ENCODE results near the gene SLC22A3.
"Not testable (repeated sequence)": the region's sequence is repeated elsewhere in the genome, so short reads cannot be mapped to it uniquely, and the experiment has no call there.

SLC22A3 gene

DNA sequence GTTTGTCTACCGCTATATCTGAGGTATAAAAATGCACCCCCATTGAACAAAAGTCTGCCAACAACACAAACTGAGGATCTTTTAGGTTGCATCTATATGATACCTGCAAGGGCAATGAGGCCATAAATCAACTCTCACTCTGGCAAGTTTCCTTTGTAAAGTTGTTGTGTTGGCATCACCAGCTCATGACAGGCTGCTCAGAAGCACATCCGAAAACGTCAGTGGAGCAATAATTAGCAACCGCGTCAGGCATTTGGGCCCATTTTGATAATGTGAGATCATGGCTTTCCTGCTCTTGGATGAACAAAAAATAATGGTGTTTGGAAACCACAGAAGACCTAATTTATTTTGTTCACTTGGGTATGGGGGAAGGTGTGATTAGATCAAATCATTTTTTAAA is 12.0 kb upstream of the SLC22A3 start:
- no peak for DNase-seq

DNA sequence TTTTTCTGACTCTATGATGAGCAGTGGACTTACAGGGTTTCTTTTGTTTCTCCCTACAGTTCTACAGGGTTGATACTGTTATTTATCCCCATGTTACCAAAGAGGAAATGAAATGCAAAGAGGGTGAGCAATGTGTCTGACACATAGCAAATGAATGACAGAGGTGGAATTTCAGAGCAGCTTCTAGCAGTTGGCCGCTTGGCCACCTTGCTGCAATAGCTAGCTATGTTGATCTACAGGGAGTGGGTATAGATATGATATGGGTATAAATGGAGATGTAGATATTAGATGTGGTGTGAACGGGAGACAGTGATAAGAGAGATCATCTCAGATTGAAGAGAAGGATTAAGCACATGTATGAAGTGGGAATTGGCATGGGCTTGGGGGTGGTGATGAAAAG is 10.9 kb upstream of the SLC22A3 start:
- DNase-seq, result no peak

DNA sequence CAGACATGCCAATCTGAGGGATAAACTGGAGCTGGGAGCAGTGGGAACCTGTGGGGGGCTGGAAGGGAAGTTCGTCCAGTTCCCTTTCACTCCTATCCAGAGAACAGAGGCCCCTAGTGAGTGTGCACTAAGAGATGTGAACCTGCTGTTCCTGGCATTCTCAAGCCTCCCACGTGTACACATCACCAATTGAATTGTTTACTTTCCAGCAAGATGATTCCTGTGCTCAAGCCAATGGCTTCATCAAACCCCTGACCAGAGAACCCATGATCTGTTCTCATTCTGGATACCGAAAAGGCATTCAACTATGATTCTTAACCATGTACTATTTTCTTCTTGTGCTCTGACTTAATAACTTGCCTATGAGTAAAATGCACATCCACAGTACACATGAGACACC is 10.2 kb upstream of the SLC22A3 start:
- DNase-seq, result no peak

DNA sequence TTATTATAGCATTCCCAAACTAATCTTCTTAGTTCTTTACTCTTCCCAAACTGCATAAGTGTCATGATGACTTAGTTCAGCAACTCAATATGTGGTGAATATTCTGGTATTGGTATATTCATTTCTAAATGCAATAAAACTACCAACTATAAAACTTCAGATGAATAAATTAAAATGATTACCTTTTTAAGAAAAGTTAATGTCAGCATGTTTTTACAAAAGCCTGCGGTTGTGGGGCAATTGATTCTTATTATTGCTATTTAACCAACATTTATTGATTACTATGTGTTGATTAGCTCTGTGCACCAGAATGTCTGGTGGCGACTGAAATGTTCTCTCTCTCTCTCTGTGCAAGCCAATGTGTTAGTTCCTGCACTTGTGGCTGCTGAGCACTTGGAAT is 5.0 kb upstream of the SLC22A3 start:
- DNase-seq, result no peak

DNA sequence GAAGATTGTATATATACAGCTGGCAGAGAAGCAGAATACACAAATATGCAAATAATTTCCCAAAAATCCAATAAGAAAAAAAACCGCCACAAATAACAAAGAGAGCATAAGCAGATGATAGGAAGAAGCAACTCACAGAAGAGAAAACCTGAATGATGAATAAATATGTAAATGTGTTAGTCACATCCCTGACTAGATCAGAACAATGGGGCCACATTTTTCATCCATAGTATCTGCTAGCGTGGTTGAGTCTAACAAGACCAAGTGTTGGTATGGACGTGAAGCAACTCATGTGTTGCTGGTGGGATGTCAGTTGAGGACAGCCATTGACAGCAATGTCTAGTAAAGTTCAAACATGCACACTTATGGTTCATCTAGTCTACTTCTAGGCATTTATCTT is 3.9 kb upstream of the SLC22A3 start:
- DNase-seq, result no peak

DNA sequence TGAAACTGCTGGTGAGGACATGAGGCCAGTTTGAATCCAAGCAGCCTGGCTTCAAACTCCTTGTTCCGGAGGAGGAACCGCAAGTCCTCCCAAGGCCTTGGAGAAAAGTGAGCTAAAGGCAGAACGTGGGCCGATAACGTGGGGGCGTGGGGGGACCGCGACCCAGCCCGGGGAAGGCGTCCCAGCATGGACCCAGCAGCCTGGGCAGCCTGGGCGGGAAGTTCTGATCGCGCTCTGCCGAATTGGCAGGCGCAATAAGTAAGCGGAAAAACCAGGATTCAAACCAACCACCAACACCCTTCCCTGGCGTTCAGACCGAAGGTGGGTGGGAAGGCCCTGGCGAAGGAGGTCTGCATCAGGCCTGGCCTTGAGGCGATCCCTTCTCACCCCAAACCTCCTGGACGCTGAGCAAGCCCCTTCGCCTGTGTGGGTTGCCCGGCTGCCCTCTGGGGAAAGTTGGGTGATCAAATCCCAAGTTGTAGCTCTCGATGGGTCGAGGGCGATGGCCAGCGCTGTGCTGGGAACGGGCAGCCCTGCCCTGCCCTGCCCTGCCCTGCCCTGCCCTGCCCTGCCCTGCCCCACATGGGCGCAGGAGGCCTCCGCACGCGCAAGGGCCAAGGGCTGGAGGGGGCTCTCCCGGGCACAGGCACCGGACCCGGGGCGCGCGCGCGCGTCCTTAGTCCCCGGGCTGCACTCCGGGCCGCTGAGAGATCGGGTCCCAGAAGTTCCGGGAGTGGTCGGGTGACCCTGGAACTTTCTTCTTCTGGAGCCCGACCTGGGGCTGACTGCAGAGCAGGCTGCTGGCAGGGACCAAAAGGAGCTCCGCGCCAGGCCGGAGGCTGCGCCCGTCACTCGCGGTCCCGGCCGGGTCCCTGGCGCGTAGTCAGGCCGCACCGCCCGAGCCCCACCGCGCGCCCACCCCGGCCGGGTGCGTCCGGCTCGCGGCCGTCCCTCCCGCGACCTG is 637 bp upstream of the SLC22A3 start:
- DNase-seq, result no peak

DNA sequence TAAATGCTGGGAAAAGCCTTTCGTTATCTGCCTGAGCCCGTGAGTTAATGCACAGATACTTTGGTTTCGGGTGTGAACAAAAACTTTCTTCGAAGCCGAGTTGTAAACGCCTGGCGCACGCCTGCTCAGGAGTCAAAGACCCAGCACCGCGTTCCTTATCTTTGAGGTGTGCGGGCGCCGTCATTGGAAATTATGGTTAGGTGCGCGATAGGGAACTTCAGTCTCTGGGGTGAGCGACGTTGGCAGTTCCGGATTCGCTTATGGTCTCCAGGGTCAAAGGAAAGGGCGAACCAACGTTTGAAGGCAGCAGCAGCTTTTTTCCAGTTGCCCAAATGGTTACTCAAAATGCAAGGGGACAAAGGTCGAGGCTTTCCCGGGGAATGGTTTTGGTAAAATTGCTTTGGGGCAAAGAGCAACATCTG is 853 bp downstream of the SLC22A3 start:
- DNase-seq, result no peak

DNA sequence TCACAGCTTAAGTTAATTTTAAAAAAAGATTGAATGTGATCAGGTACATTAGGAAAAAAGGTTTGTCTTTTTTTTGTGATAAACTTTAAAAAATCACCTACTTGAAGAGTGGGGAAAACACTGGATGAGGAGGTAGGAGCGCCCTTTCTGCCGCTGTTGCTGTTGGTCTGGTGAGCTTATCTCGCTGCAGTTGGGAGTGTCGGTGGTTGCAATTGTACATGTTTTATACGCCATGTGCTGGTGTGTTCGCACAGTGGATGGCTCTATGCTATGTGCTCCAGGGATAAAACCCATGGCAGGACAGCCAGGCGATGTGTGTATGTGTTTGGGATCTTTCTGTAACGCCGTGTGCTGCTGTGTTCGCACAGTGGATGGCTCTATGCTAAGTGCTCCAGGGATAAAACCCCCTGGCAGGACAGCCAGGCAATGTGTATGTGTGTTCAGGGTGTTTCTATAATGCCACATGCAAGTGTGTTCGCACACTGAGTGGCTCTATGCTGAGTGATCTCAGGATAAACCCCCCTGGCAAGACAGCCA is 1.7 kb downstream of the SLC22A3 start:
- no peak for DNase-seq

DNA sequence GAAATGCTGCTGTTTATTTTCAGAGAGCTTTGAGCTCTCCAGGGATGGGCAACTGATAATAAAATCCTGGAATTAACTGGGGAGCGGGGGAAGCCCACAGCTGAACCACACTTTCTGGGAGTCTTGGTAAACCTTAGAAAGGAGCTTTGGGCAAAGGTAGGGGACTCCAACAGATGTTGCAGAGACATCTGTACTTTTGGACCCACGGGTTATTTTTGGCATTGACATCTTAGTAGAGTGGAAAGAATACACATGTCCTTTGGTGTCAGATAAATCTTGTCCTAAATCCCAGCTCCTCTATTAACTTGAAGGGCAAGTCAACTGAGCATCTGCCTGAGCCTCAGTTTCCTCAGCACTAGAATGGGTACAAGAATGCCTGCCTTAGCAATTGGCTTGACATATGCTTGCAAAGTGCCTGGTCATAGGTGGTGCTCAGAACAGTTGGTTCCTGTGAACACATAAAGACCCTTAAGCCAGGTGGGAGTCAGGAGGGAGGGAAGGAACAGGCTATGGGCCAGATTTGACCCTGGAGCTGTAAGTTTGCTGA is 5.8 kb downstream of the SLC22A3 start:
- DNase-seq, result no peak

DNA sequence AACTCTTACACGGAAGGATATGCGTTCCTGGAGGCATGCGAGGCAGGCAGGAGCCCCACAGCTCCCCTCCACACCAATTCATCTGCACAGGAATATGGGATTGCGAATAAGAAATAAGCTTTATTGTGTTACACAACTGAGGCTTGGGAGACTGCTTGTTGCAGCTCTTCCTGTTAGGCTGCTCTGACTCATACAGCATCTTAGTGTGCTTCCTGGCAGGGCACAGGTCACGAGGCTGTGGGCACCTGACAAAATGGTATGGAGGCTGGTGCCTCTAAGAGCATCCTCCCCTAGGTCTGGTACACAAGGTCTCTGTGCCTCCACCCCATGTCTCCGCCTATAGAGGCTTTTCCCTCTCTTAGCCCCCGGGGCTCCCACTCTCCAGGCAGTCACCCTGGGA is 6.8 kb downstream of the SLC22A3 start:
- no peak for DNase-seq

DNA sequence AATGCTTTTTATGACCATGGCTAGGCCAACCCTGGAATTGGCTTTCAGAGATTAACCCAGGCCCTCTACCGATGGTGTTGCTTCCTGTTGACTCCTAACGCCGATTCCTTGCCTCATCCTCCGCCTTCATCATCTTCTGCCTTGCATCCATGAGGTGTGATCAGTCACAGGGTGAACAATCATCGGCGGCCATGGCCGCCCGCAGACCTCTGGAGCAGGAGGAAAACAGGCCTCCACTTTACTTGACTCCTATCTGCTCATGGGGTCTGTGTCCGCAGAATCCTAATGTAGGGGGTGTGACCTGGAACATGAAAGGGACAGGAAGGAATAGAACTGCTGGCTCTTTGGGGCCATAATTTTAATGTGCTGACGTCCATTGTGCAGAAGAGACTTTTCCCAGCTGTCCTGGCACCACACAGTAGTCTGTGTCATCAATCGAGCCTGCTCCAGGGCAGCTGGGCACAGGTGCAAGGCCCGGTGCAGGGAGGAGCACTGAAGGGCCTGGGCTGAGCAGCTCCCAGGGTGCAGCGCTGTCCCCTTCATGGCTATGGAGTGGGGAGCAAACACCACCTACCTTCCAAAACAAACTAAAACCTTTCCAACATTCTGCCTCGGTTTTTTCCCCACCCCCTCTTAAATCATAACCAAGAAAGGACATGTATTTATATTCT is 8.0 kb downstream of the SLC22A3 start:
- no peak for DNase-seq

DNA sequence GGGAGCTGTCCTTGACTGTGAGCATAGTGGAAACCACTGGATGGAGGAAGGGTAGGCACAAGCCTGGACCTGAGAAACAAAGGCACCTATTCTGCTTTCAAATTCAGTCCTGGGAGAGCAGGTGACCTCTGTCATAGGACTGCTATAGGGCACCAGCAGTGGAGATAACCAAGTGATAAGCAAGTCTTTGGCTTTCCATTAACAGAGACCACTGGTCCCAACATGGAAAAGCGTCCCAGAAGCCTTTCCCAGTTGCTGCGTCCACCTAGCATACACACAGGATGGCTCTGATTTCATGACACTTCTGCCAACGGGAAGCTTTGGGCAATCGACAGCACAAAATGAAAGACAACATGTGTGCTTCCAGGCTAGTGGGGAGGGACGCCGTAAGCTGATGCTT is 8.9 kb downstream of the SLC22A3 start:
- DNase-seq, result no peak

DNA sequence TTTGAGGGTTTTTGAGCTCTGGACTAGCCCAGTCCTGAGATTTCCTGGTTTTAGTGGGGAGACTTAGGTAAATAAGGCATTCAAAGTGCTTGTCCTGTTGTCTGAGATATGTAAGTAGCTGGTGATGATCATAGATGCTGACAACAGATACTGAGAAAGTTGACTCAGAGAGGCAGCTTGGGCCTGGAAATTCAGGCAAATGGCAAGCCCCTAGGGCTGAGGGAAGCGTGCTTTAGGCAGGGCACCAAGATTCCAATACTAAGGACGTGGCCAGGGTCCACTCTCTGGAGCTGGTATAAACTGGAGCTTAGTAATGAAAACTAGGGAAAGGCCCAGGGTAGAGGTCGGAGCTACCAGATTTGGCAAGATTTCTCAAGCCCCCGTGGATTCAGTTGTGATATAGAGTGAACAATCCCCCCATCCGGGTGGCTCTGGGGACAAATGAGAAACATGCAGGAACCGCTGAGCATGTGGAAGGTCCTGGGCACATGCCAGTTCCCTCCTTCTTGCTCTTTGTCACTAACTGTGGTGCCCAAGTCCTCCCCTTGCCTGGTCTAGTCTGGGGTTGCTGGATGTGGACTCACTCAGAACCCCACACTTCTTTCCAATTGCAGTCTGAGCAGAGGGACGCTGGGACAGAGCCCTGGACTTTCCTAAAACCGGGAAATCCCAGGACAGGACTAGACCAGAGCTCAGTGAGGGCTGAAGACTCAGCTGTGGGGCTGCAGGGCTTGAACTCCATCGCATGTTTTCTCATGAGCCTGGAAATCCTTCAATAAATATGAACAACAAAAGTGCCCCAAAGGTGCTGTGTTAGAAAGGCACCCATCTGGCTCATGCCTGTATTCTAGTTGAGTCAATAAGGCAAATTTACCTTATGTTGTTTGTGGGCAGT is 10.3 kb downstream of the SLC22A3 start:
- DNase-seq, result no peak

DNA sequence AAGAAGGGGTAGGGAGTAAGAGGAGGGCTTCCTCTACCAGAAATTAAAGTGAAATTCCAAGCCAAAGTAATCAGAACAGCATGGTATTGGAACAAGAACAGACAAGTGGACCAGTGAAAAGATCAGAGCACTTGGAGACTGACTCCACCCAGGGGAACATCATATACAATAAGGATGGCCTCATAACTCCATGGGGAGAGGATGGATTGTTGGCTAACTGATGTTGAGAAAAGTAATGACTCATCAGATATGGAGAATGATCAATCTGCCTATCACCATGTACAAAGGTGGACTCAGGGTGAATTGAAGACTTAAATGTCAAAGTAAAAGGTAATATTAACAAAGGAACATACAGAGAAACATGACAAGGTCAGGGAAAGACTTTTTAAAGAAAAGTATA is 12.8 kb downstream of the SLC22A3 start:
- DNase-seq, result no peak

DNA sequence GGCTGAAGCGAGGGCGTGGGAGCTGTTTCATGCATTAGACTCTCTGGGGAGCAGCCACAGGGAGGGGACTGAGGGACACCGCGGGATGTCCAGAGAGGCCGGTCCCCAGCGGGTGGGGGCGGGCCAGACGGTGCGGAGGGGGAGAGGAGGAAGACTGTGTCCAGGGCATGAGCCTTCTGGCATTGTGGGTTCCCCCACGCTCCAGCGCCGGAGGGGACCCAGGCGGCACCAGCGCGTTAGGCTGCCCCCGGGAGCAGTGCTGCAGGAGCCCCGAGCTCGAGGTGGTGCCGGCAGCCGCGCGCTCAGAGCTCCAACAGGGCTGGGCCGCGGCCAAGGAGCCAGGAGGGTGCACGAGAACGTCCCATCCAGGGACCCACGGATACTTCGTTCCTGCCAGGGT is 14.4 kb downstream of the SLC22A3 start:
- no peak for DNase-seq

DNA sequence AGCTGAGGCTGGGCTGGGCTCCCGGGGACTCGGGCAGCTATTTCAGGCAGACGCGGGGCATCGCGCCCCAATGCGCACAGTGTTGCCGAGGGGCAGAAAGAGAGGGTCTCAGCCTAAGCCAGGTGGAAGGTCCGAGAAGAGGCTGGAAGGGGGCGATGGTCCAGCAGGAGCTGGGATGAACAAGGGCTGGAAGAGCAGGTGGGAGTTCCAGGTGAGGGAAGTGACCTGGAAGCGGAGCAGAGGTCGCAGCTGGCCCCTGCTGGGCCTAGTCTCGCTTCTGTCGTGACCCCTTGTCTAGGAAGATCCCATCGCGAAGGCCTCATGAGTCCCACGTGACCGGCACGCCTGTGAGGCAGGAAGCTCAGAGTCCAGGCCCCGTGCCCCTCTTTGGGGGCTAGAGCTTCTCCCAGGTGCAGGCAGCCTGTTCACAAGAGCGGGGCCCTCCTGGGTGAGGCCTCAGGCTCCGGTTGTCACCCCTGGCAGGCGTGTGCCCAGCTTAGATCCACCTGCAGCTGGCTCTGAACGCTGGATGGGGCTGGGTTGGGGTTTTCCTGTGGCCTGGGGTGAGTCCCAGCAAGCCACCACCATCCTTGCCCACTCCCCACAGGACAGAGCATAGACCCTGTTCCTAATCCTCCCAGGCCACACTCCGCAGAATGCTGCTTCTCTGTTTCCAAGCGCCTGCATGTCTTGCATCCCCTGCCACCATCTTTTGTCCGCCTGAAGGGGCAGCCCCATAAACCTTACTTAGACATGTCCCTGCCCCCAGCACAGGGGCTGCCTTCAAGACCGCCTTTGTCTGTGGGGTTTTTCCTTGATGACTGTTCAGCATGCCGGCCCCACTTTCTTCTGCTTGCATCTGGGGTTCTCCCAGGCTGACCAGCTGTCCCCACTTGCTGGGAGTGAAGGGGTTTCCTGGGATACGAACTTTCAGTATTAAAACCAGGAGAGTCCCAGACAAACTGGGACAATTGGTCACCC is 15.1 kb downstream of the SLC22A3 start:
- no peak for DNase-seq

DNA sequence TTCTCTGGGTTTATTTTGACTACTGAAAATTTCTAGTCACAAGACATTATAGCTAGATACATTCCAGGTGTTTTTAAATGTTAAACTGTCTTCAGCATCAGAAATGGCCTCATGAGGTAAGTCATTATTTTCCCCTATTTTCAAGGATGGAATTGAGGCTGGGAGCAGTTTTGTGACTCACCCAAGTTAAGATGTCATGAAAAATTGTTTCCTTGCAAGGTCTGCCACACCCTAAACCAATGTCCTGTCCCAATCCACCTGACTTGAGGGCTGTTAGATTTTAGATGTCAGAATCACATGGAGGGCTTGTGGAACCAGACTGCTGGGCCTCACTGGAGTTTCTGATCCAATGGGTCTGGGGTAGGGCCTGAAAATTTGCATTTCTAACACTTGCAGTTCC is 16.9 kb downstream of the SLC22A3 start:
- no peak for DNase-seq

DNA sequence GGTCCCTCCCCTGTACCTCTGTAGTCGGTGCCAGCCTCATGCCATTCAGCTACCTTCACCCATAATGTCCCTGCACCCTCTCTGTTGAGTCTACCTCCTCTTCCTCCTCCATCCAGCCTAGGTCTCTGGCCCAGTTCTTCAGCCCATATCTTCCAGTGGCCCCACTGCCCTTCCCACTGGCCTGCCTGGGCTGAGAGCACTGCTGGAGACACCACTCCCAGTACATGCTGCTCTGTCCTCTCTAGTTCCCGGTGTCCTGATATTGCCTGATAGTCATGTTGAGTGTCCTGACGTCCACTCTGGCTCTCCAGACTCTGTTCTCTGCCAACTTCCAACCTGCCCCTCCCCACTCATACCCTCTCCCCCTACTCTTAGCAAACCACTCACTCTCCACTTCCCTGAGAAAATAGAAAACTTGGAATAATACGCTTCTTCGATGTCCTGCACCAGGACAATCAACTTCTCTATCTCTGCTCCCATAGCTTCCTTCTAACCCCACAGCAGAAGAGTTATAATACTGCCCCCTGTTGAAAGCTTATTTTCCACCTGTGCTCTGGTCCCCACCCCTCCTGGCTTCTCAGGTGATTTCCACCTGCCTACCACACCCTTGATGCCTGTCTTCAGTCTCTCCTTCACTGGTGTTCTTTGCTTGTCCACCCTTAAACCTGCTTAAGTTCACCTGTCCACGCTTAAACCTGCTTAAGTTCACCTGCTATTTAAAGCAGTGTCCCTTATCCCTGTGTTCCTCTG is 19.8 kb downstream of the SLC22A3 start:
- no peak for DNase-seq

DNA sequence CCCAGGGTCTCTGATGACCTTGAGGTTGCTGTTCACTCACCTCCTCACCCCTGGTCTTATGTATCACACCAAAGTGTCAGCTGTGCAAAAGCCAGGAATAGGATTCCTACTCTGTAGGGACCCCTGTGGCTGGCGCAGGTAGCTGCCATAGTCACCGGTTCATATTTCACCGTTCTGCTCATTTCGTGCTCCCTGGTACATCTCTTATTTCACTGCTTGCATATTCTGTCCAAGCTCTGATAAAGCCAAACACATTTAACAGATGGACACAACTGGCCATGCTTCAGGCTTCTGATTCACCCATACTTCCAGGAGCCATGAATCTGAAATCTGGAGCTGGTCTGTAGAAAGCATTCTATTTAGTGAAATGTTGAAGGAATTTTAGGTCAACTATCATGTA is 20.5 kb downstream of the SLC22A3 start:
- no peak for DNase-seq

DNA sequence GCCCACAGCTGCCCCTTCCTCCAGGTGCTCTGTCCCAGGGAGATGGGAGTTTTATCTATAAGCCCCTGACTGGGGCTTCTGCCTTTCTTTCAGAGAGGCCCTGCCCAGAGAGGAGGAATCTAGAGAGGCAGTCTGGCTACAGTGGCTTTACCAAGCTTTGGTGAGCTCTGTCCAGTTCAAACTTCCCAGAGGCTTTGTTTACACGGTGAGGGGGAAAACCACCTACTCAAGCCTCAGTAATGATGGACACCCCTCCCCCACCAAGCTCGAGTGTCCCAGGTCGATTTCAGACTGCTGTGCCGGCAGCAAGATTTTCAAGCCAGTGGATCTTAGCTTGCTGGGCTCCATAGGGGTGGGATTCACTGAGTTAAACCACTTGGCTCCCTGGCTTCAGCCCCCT is 25.4 kb downstream of the SLC22A3 start:
- DNase-seq, result not testable (repeated sequence)

All from NCI-H2107 (cell line).